GM13976 (cell line): ENCODE results near the gene FOXE1.

ENCODE experiments used
- DNase-seq: peaks from one replicate; pipeline ENCODE4 v3.0.0; 2012; ENCODE audit warnings: low spot score
- in situ Hi-C: fragments of 300-500 bp; cut with MboI; formaldehyde crosslinking; loops from one replicate; pipeline ENCODE4 v1.12.0; 2022; ENCODE audit warnings: low sequenced_read_pairs, mixed read lengths, inconsistent platforms; ENCODE audit not compliant: unreplicated experiment
- TF ChIP-seq, protein P1 (sequence below): IDR thresholded peaks from 2 replicates; pipeline ENCODE4 v1.5.1; 2012; ENCODE audit warnings: borderline replicate concordance, mild to moderate bottlenecking; ENCODE audit not compliant: insufficient read depth; ENCODE audit errors: extremely low read depth, missing control alignments, control extremely low read depth

Gene FOXE1

DNA sequence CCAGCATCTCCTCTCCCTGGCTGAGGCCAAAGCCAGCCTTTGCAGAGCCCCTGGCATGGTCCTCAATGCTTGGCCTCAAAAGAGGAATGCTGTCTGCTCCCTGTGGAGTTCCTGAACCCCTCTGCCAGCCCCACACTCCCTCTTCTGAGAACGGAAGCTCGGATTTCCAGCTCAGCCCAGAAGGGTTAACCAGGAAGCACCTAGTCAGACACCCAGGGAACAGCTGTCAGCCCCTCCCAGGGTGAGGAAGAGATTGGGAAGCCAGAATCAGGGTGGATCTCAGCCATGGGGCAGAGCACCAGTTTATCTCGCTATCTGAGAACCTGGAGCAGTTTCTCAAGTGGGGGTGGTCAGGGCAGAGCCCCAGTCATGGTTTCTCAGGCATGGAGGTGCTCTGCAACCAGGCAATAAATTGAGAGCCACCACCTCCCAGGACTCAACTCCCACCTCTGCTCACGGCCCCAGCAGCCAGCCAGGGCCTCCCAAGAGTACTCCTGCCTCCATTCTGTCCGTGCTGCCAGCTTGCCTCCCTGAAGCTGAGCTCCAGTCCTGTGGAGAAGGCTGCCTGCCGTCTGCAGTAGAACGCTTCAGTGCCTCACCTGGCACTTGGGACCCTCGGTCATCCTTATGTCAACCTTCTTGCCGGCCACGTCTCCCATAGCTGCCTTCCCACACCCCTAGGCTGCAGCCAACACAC is 7.6 kb downstream of the FOXE1 start:
- in situ Hi-C loops: no loop called here
- DNase-seq: no peak
- TF ChIP-seq, protein P1, sequence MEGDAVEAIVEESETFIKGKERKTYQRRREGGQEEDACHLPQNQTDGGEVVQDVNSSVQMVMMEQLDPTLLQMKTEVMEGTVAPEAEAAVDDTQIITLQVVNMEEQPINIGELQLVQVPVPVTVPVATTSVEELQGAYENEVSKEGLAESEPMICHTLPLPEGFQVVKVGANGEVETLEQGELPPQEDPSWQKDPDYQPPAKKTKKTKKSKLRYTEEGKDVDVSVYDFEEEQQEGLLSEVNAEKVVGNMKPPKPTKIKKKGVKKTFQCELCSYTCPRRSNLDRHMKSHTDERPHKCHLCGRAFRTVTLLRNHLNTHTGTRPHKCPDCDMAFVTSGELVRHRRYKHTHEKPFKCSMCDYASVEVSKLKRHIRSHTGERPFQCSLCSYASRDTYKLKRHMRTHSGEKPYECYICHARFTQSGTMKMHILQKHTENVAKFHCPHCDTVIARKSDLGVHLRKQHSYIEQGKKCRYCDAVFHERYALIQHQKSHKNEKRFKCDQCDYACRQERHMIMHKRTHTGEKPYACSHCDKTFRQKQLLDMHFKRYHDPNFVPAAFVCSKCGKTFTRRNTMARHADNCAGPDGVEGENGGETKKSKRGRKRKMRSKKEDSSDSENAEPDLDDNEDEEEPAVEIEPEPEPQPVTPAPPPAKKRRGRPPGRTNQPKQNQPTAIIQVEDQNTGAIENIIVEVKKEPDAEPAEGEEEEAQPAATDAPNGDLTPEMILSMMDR: no peak

GRCh38 chr9:97861148-97861475 is 8.1 kb downstream of the FOXE1 start:
- DNase-seq: no peak
- in situ Hi-C loops: no loop called here
- TF ChIP-seq, protein P1: no peak

DNA sequence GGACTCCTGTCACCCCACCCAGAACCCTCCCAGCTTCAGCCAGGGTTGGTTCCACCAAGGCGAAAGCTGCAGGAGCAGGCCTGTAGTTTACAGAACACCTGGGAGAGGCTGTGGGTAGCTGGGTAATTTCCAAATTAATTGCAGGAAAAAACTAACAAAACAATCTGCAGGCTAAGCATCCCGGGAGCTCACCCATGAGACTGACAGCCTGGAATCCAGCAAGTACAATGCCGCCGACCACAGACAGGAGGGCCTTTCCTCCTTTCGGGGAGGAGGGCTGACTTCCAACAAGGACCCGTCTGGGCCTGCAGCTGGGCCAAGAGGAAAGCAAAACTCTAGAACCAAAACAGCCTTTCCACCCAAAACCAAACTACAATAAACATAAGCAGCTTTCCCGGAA is 10.3 kb downstream of the FOXE1 start:
- TF ChIP-seq, protein P1: no peak
- DNase-seq: no peak
- in situ Hi-C loops: no loop called here

GRCh38 chr9:97864396-97864795 is 11.4 kb downstream of the FOXE1 start:
- TF ChIP-seq, protein P1: no peak
- in situ Hi-C loops: no loop called here
- DNase-seq: no peak

DNA sequence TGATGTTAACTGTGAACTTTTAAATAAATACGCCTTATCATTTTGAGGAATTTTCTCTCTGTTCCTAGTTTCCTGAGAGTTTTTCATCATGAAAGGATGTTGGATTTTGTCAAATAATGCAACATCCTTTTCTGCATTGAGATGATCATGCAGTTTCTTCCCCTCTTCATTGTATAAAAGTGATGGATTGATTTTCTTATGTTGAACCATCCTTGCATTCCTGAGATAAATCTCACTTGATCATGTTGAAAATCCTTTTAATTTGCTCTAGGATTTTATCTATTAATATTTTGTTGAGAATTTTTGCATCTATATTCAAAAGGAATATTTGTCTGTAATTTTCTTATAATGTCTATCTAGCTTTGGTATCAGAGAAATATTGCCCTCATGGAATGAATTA is 13.3 kb downstream of the FOXE1 start:
- TF ChIP-seq, protein P1: no peak
- DNase-seq: no peak
- in situ Hi-C loops: no loop called here

GRCh38 chr9:97866848-97867247 is 13.8 kb downstream of the FOXE1 start:
- in situ Hi-C loops: no loop called here
- TF ChIP-seq, protein P1: no peak
- DNase-seq: peak; percentile 47

GRCh38 chr9:97868859-97869258 is 15.8 kb downstream of the FOXE1 start:
- in situ Hi-C loops: no loop called here
- DNase-seq: no peak
- TF ChIP-seq, protein P1: no peak
